ENCODE data around the gene PXMP2. TPM values are rescaled to one million over a fixed set of nuclear protein-coding genes. Genes with fewer than 3 reads are reported as not detected.

Gene PXMP2
- total and polyA plus RNA-seq, 2 of the 8 experiments (the other 6 are each of a cell fraction or from before 2014, with no cell fraction given), result 13.8 to 15.1 TPM

DNA sequence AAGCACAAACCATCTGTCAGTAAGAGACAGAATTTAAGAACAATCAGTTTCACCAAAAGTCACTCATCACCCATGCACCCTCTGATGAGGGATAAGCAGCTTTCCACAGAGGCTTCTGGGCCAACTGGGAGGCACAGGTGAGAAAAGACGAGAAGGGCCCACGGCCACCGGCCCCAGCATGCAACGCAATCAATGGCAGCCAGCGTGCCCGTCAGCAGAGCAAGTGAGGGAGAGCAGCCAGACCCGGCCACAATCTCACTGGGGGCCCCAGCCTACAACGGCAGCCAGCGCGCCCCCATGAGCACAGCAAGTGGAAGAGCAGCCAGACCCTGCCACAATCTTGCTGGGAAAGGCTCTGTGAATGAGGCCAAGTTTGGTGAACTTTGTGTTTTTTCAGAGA, 60.9 kb downstream of the PXMP2 start:
- Histone ChIP-seq H3K9me3 (ENCODE audit: insufficient read depth in 2 of 2, low read depth in 1 of 2, low read length in 1 of 2) (no peaks in the 10 kb centered on the region), H2AK5ac (ENCODE audit: low read depth, low read length) (no peak overlapping the region), H2BK120ac (replicated peaks; ENCODE audit: low read depth, low read length) (no peak overlapping the region), H4K5ac (ENCODE audit: insufficient read length, low read depth, low read length) (no peak overlapping the region), H3K4me2 (ENCODE audit: insufficient read depth in 1 of 2, low read depth in 2 of 2, low read length in 2 of 2) (no peak overlapping the region), H3K36me3 (ENCODE audit: control insufficient read depth in 2 of 4, insufficient read depth in 4 of 4, low read length in 3 of 4) (peaks cover 37 to 79% (median 64%) of the 10 kb centered on the region in 4 experiments), H4K8ac (ENCODE audit: extremely low read depth, insufficient read depth, low read length) (no peak overlapping the region), H3K79me2 (ENCODE audit: control insufficient read depth in 1 of 2, insufficient read depth in 2 of 2, low read length in 2 of 2) (peaks cover 3 to 18% of the 10 kb centered on the region in 2 experiments; a peak in 2 of 4 replicates), H2AFZ (ENCODE audit: low read length) (no peak overlapping the region), H3K79me1 (ENCODE audit: low read depth, low read length) (peaks cover 5% of the 10 kb centered on the region), H2BK15ac (ENCODE audit: low read length) (no peak overlapping the region), H3K27ac (ENCODE audit: low read depth, low read length) (no peak overlapping the region), H2BK12ac (ENCODE audit: low read depth, low read length) (no peak overlapping the region), H3K56ac (replicated peaks; ENCODE audit: insufficient read length, low read depth, low read length) (no peak overlapping the region), H3K4ac (replicated peaks; ENCODE audit: insufficient read length, low read depth, low read length) (no peak overlapping the region), H3K4me1 (replicated peaks in 1 of 4; ENCODE audit: control insufficient read depth in 3 of 4, insufficient read depth in 4 of 4, low read length in 3 of 4) (no peaks in the 10 kb centered on the region), H4K20me1 (replicated peaks in 1 of 2; ENCODE audit: control insufficient read depth in 1 of 2, insufficient read depth in 2 of 2, low read length in 2 of 2) (peaks cover 4 to 21% of the 10 kb centered on the region in 2 experiments), H3K18ac (ENCODE audit: extremely low read depth, low read length) (no peak overlapping the region), H2BK5ac (ENCODE audit: low read depth, low read length) (no peak overlapping the region), H3K23ac (ENCODE audit: insufficient read length) (no peak overlapping the region), H3K14ac (ENCODE audit: insufficient read length) (no peak overlapping the region), H3K23me2 (ENCODE audit: low read depth, low read length) (no peaks in the 10 kb centered on the region), H2BK20ac (ENCODE audit: low read length) (no peak overlapping the region), H4K91ac (replicated peaks; ENCODE audit: insufficient read length, low read length) (no peak overlapping the region), H3K9ac (replicated peaks in 1 of 4; ENCODE audit: extremely low read depth in 1 of 4, low read depth in 3 of 4, low read length in 3 of 4) (no peak overlapping the region), H3K27me3 (replicated peaks in 1 of 4; ENCODE audit: control insufficient read depth in 3 of 4, extremely low read depth in 1 of 4, insufficient read depth in 3 of 4, low read length in 3 of 4) (no peaks in the 10 kb centered on the region), H3K4me3 (ENCODE audit: extremely low read depth in 1 of 4, insufficient read depth in 2 of 4, low read depth in 3 of 4, low read length in 4 of 4) (no peak overlapping the region)
- WGBS, 2 experiments (ENCODE audit: extremely low coverage in 1 of 2, insufficient coverage in 1 of 2, insufficient read length in 1 of 2, insufficient replicate concordance in 2 of 2, low coverage in 1 of 2, low lambda C conversion rate in 2 of 2, missing lambda C conversion rate in 1 of 2), result 90% methylated on average over 10 of the region's 10 CpGs; no CpG with 5 or more reads in 1 of the 2 experiments
- ChIA-PET CTCF (ENCODE audit: partially characterized antibody) (interaction anchor here (0.6 to 1.2 kb wide), 2 partner anchors 15 to 406 kb away, joined by 3 read pairs; no protein-coding TSS in a partner anchor), POLR2A (ENCODE audit: partially characterized antibody) (interaction anchor here (0.9 to 1.3 kb wide), 2 partner anchors 11 to 12 kb away, joined by 3 to 4 read pairs; no protein-coding TSS in a partner anchor)
- no peak for DNase-seq (ENCODE audit: low read depth in 1 of 2, low spot score in 2 of 2)
- FAIRE-seq, result no peak
- TF ChIP-seq EP300 (IDR thresholded peaks at IDR 0.05; ENCODE audit: borderline replicate concordance in 1 of 2, low read depth in 2 of 2, low read length in 2 of 2), result no peak
- no peak for TF ChIP-seq EGR1 (IDR thresholded peaks at IDR 0.05; ENCODE audit: borderline replicate concordance, low read depth, low read length)
